ENCODE results near the gene F8.

GRCh38 chrX:155070975-155071693 lies 48.6 kb upstream of the F8 start, which contains the start of the genes BRCC3, CMC4 and MTCP1:
- TF ChIP-seq POLR2AphosphoS5 (IDR thresholded peaks at IDR 0.05; ENCODE audit: borderline replicate concordance, low read depth, low read length) (peak; percentile 86), EZH2 (IDR thresholded peaks at IDR 0.05) (no peak)

All from SK-N-MC (cell line).